CD4-positive, alpha-beta T cell treated with Interleukin-15 for 4 hours (primary cell): ENCODE results near the gene NKTR.

Experiments
- DNase-seq: peaks from one replicate; pipeline ENCODE4 v3.0.0-alpha.2; 2020; ENCODE audit warnings: low spot score

NKTR gene

DNA sequence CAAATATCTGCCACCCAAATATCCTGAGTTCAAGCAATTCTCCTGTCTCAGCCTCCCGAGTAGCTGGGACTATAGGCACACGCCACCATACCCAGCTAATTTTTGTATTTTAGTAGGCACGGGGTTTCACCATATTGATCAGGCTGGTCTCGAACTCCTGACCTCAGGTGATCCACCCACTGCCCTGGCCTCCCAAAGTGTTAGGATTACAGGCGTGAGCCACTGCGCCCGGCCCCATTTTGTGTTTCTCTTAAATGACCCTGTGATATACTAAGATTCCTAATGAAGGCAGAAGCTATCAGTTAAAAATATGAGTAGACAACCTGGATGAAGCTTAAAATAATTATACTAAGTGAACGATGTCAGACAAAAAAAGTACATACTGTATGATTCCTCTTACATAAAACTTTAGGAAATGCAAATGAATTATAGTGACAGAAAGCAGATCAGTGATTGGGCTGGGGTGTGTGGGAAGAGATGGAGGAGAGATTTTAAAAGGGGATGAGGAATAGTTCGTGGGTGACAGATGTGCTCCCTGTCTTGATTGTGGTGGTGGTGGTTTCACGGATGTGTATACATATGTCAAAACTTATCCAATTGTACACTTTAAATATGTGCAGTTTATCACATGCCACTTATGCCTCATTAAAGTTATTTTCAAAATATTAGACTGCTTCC lies 81.0 kb downstream of the NKTR start:
- no peak for DNase-seq

GRCh38 chr3:42682301-42683070 lies 82.0 kb downstream of the NKTR start:
- DNase-seq: no peak

GRCh38 chr3:42683875-42684598 lies 83.6 kb downstream of the NKTR start:
- no peak for DNase-seq

GRCh38 chr3:42684632-42685362 lies 84.3 kb downstream of the NKTR start:
- DNase-seq: no peak

DNA sequence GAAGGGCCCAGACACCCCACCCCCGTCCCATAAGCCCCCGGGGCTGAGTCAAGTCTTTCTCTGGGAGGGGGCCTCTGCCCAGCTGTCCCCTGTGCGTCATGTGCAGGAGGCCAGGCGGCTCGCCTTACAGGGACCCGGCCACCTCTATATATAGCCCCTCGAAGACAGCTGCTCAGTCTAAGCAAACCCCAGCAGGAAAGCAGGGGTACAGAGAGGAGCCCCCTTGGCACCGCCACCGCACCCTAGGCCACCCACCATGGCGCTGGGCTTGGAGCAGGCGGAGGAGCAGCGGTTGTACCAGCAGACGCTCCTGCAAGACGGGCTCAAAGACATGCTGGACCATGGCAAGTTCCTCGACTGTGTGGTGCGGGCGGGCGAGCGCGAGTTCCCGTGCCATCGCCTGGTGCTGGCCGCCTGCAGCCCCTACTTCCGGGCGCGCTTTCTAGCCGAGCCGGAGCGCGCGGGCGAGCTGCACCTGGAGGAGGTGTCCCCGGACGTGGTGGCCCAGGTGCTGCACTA lies 84.9 kb downstream of the NKTR start, which contains the start of gene KLHL40:
Gene KLHL40 (plus strand): TSS at position 175 of the 519 bp plus-strand sequence. CDS start 82 bp downstream, at position 257.
- no peak for DNase-seq

- DNase-seq: no peak
These were observed 85.7 kb downstream of the NKTR start for GRCh38 chr3:42685891-42686820.

DNA sequence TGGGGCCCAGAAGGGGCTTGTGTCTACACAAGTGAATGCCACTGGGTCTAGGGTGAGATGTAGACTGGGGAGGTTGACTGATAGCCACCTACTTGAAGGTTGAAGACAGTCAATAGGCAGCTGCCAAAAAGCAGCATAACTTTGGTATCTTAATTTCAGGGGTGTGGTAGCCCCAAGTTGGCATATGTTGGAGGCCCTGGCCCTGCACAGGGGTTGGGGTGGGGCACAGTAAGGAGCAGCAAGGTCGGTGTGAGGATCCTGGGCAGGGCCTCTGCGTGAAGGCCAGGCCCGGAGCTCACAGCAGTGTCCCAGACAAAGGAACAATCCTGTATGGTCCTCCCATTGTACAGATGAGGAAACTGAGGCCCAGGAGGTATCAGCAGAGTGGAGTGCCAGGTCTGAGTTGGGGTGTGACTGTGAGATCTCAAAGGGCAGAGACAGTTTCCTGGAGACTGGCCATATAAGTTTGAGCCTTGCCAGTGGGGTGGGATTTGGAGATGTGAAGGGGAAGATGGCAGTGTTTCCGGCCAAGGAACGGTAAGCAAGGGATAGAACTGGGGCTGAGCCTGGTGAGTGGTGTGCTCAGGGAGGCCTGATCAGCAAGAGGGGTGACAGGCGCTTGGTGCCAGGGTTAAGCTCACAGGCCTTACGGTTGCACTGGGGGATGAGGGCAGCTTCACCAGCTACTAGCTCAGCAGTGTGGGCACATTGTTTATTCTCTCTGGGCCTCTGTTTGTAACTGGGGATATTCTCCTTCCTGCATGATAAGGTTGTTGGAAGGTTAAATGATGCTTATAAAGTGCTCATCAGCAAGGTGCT lies 86.6 kb downstream of the NKTR start:
- DNase-seq: no peak

GRCh38 chr3:42688016-42688415 lies 87.5 kb downstream of the NKTR start:
- DNase-seq: no peak

- DNase-seq: no peak
These were observed 88.3 kb downstream of the NKTR start for GRCh38 chr3:42688487-42689420.

- no peak for DNase-seq
These were observed 89.0 kb downstream of the NKTR start for GRCh38 chr3:42689421-42690014.

GRCh38 chr3:42690191-42690590 lies 89.7 kb downstream of the NKTR start:
- DNase-seq: no peak

- DNase-seq: no peak
These were observed 90.5 kb downstream of the NKTR start for GRCh38 chr3:42690766-42691680.

DNA sequence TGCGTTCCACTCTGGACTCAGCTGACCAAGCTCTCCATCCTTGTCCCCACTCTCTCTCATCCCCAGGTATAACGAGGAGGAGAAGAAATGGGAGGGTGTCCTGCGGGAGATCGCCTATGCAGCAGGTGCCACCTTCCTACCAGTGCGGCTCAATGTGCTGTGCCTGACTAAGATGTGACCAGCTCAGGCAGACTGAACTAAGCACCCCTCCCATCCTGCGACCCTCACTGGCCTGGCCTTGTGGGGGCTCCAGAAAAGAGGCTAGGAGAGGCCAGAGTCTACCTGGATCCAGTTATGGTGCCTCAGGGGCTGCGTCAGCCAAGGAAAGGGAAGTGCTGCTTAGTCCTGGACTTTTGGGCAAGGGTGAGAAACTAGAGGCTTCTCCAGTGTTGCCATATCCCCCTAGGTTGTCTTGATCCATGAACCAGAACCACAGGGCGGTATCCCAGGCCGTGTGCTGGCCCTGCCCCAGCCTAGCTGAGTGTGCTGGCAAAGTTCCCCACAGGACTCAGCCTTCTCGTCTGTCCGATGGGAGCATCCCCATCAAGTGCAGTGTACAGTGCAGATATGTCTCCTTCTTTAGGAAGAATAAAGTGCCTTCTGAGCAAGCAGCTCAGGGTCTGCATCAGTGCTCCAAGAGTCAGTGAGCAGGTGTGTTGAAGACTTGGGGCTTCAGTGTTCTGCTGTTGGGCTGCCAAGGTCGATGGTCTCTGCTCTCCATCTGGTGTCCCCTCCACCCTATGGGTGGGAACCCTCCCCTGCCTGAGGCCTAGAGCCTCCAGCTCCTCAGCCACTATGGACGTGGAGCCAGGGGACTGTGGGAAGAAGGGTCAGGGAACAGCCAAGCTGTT lies 91.6 kb downstream of the NKTR start:
- DNase-seq: no peak

DNA sequence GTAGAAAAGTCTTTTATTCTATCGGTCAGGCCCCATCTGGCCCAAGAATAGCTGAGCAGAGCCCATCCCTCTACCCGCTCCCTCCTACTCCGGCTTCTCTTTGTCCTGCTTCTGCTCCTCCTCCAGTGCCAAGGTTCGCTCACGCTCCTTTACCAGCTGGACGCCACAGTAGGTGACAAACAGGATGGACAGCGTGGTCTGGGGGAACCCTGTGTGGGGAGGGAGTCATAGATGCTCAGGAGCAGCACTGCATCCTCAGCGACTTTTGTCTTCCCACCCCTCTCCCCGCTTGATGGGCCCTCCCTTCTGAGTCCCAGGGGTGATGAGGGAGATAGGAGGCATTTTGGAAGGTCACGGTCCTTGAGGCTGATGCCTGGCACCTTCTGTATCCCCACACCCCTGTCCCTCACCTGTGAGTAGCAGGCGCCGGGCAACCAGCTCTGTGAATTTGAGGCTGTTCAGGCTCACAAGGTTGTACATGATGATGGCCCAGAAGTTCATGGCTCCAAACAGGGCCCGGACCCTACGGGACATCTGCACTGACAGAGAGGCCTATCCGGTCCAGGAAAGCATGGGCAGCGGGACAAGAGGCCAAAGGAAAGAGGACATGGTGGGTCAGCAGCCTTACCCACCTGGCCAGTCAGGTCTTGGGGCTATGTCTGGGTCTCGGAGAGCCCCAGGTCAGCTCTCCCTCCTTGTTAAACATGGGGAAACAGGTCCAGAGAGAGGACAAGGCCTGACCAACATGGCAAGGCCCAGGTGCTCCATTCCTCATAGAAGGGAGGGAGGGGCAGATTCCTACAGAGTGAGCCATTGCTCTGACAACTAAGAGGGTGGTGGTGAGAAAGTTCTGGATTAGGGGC lies 92.4 kb downstream of the NKTR start:
- DNase-seq: no peak

- no peak for DNase-seq
These were observed 93.0 kb downstream of the NKTR start for GRCh38 chr3:42693530-42693930.
